Raji (cell line): ENCODE measurements around the gene ERP44.

Experiments
- POLR2A ChIP-seq: IDR thresholded peaks from 2 replicates; pipeline ENCODE4 v1.6.1; 2011; ENCODE audit warnings: low read depth, low read length, control low read depth; ENCODE audit not compliant: insufficient read depth

The ERP44 gene

GRCh38 chr9:100029251-100029650, 69.5 kb downstream of the ERP44 start:
- no peak for TF ChIP-seq POLR2A

- TF ChIP-seq POLR2A, result no peak
These were observed 70.5 kb downstream of the ERP44 start for GRCh38 chr9:100028201-100028784.

- no peak for TF ChIP-seq POLR2A
These were observed 71.3 kb downstream of the ERP44 start for GRCh38 chr9:100027543-100027942.

- no peak for TF ChIP-seq POLR2A
These were observed 76.9 kb downstream of the ERP44 start for GRCh38 chr9:100021931-100022330.

GRCh38 chr9:100020121-100020795, 78.5 kb downstream of the ERP44 start:
- TF ChIP-seq POLR2A, result no peak

GRCh38 chr9:100019541-100019940, 79.3 kb downstream of the ERP44 start:
- TF ChIP-seq POLR2A, result no peak

- no peak for TF ChIP-seq POLR2A
These were observed 84.0 kb downstream of the ERP44 start for GRCh38 chr9:100014846-100015245.

- no peak for TF ChIP-seq POLR2A
These were observed 85.2 kb downstream of the ERP44 start for GRCh38 chr9:100013573-100013972.

- no peak for TF ChIP-seq POLR2A
These were observed 86.5 kb downstream of the ERP44 start for GRCh38 chr9:100012279-100012678.

GRCh38 chr9:100011062-100011681, 87.6 kb downstream of the ERP44 start:
- TF ChIP-seq POLR2A, result no peak

GRCh38 chr9:99999797-100000196, 99.0 kb downstream of the ERP44 start:
- no peak for TF ChIP-seq POLR2A

GRCh38 chr9:99998866-99999265, 99.9 kb downstream of the ERP44 start:
- no peak for TF ChIP-seq POLR2A

- no peak for TF ChIP-seq POLR2A
These were observed 100.5 kb downstream of the ERP44 start for GRCh38 chr9:99998266-99998665.

- TF ChIP-seq POLR2A, result no peak
These were observed 112.2 kb downstream of the ERP44 start for GRCh38 chr9:99986642-99987041.

- no peak for TF ChIP-seq POLR2A
These were observed 118.2 kb downstream of the ERP44 start for GRCh38 chr9:99980598-99980997.

- no peak for TF ChIP-seq POLR2A
These were observed 120.6 kb downstream of the ERP44 start for GRCh38 chr9:99978221-99978620.
